Effector memory CD4-positive, alpha-beta T cell (primary cell): ENCODE measurements around the gene NGFR.
A peak's percentile ranks its signal among the peaks of the same experiment; 100 is the strongest.

Experiments used
- DNase-seq, 3 donors: peaks; one replicate each; pipeline ENCODE4 v3.0.0-alpha.2; 2020
- H3K27ac ChIP-seq: 2 replicates; pipeline ENCODE4 v1.7.0; 2013; ENCODE audit warnings: mild to moderate bottlenecking, low read length, moderate library complexity; ENCODE audit not compliant: insufficient read depth, poor library complexity, severe bottlenecking
- H3K27me3 ChIP-seq: replicated peaks from 2 replicates; pipeline ENCODE4 v1.7.0; 2013; ENCODE audit warnings: mild to moderate bottlenecking, low read length; ENCODE audit not compliant: insufficient read depth, control insufficient read depth, poor library complexity, severe bottlenecking
- H3K36me3 ChIP-seq: 2 replicates; pipeline ENCODE4 v1.7.0; 2013; ENCODE audit warnings: mild to moderate bottlenecking, low read length, moderate library complexity; ENCODE audit not compliant: control insufficient read depth, insufficient read depth
- H3K4me1 ChIP-seq: 2 replicates; pipeline ENCODE4 v1.7.0; 2013; ENCODE audit warnings: low read length, mild to moderate bottlenecking; ENCODE audit not compliant: control insufficient read depth, insufficient read depth, poor library complexity, severe bottlenecking
- H3K4me3 ChIP-seq: 2 replicates; pipeline ENCODE4 v1.7.0; 2013; ENCODE audit warnings: low read length, low read depth, mild to moderate bottlenecking; ENCODE audit not compliant: insufficient read depth, poor library complexity, severe bottlenecking
- H3K9me3 ChIP-seq: 2 replicates; pipeline ENCODE4 v1.7.0; 2013; ENCODE audit warnings: mild to moderate bottlenecking, low read length, moderate library complexity; ENCODE audit not compliant: control insufficient read depth
- total RNA-seq, 3 donors: gene quantifications; one replicate each; lab custom pipeline; 2026; lab: John Stamatoyannopoulos, UW

The NGFR gene
- 0.17 to 2.3 (median 1.6) reads per million in 3 donors for total RNA-seq

- DNase-seq: peak; percentile 36 to 46 (median 40)
- H3K9me3 ChIP-seq: no peaks in the 10 kb centered on the region
- peak within 1 kb of the TSS; percentile 23 for H3K27ac ChIP-seq
These were observed at the start of gene NGFR for GRCh38 chr17:49494986-49495841. Gene NGFR, plus strand, starts transcription at chr17:49495293. Its CDS starts 125 bp downstream, at chr17:49495418.

GRCh38 chr17:49445591-49445990 is 49.5 kb upstream of the NGFR start:
- Histone ChIP-seq H3K4me3 (no peak overlapping the region), H3K27ac (no peak overlapping the region), H3K4me1 (no peaks in the 10 kb centered on the region), H3K9me3 (no peaks in the 10 kb centered on the region), H3K36me3 (no peaks in the 10 kb centered on the region), H3K27me3 (no peaks in the 10 kb centered on the region)
- no peak for DNase-seq

More at GRCh38 chr17:49494986-49495841, at the start of gene NGFR:
- Histone ChIP-seq H3K4me3 (peak within 1 kb of the TSS; percentile 60), H3K4me1 (peaks cover 33% of the 10 kb centered on the region), H3K36me3 (no peaks in the 10 kb centered on the region), H3K27me3 (peaks cover 24% of the 10 kb centered on the region)

- Histone ChIP-seq H3K4me1 (no peaks in the 10 kb centered on the region), H3K27ac (no peak overlapping the region), H3K27me3 (no peaks in the 10 kb centered on the region)
These were observed 47.3 kb upstream of the NGFR start for GRCh38 chr17:49447628-49448302.

DNA sequence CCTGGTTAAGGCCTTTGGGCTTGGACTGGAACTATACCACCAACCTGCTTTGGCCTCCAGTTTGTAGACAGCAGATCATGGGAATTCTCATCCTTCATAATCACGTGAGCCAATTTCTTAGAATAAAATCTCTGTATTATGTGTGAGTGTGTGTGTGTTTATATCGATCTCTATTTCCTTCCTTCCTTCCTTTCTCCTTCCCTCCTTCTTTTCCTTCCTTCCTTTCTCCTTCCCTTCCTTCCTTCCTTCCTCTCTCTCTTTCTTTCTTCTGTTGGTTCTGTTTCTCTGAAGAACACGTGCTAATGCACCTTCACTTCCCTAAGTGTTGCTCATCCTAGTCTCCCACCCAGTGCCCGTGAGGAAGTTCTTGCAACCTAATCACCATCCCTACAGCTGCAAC is 44.9 kb upstream of the NGFR start:
- Histone ChIP-seq H3K27me3 (no peaks in the 10 kb centered on the region), H3K9me3 (no peaks in the 10 kb centered on the region), H3K27ac (no peak overlapping the region), H3K4me1 (no peaks in the 10 kb centered on the region), H3K36me3 (no peaks in the 10 kb centered on the region), H3K4me3 (no peak overlapping the region)
- no peak for DNase-seq

More at GRCh38 chr17:49447628-49448302, 47.3 kb upstream of the NGFR start:
- H3K4me3 ChIP-seq: no peak overlapping the region
- no peaks in the 10 kb centered on the region for H3K9me3 ChIP-seq
- no peak for DNase-seq
- H3K36me3 ChIP-seq: no peaks in the 10 kb centered on the region

- Histone ChIP-seq H3K9me3 (no peaks in the 10 kb centered on the region), H3K4me3 (no peak overlapping the region), H3K36me3 (no peaks in the 10 kb centered on the region), H3K27ac (no peak overlapping the region), H3K27me3 (no peaks in the 10 kb centered on the region), H3K4me1 (no peaks in the 10 kb centered on the region)
- DNase-seq: no peak
These were observed 44.4 kb upstream of the NGFR start for GRCh38 chr17:49450735-49451134.

DNA sequence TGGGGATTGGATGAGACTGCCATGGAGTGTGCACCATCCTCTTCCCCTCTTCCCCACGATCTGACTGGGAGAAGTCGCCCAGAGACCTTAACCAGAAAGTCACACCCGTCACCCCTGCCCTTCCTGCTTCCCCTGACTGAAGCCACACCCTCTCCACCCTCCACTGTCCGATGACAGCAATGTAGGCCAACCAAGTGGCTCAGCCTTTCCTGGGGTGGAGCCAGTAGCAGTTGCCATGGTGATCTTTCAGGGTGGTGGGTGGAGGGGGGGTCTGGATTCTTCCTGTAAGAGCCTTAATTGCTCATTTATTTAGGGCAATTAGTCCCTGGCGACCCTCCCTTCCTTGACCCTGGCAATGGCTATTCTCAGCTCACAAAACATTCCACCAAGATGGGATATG is 42.9 kb upstream of the NGFR start:
- H3K27ac ChIP-seq: no peak overlapping the region
- no peaks in the 10 kb centered on the region for H3K9me3 ChIP-seq
- no peak for DNase-seq
- no peaks in the 10 kb centered on the region for H3K4me1 ChIP-seq
- H3K27me3 ChIP-seq: no peaks in the 10 kb centered on the region
- H3K4me3 ChIP-seq: no peak overlapping the region
- H3K36me3 ChIP-seq: no peaks in the 10 kb centered on the region

DNA sequence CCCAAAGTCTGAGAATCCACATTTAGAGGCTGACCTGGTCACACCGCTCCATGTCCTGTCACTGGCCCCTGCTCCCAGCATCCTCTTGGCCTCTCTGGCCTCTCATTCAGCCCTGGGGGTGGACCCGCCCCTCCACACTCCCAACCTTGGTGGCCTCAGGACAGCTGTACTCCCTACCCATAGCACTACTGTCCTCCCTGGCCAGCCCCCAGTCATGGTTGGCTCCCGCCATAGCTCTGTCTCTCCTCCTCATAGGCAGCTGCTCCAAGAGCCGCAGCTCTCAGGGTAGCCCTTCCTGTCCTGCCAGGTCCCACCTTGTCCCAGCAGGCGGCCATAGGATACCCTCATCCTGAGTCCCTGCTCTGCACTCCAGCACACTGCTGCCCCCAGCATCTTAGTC is 42.4 kb upstream of the NGFR start:
- Histone ChIP-seq H3K4me3 (no peak overlapping the region), H3K27me3 (no peaks in the 10 kb centered on the region), H3K4me1 (no peaks in the 10 kb centered on the region), H3K27ac (no peak overlapping the region), H3K36me3 (no peaks in the 10 kb centered on the region), H3K9me3 (no peaks in the 10 kb centered on the region)
- DNase-seq: no peak

DNA sequence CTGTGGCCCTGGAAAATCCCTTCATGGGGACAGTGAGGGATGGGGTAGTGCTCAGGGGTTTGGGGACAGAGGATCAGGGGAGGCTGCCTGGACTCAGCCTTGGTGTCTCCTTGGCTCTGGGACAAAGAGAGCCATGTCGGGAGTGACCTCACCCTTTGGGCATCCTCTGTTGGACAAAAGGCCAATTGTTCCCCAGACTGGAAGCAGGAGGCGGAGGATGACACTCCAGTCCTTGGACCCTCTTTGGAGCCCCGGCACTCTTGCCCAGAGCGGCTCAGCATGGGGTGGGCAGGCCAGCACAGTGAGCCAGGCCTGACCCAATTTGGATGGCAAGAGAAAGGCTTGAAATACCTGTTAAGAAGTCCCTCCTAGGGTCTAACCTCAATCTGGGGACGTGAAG is 41.0 kb upstream of the NGFR start:
- Histone ChIP-seq H3K27me3 (no peaks in the 10 kb centered on the region), H3K9me3 (no peaks in the 10 kb centered on the region), H3K4me1 (no peaks in the 10 kb centered on the region), H3K36me3 (no peaks in the 10 kb centered on the region), H3K27ac (no peak overlapping the region), H3K4me3 (no peak overlapping the region)
- DNase-seq: no peak

- H3K27me3 ChIP-seq: no peaks in the 10 kb centered on the region
- H3K4me1 ChIP-seq: no peaks in the 10 kb centered on the region
- no peaks in the 10 kb centered on the region for H3K9me3 ChIP-seq
- H3K36me3 ChIP-seq: no peaks in the 10 kb centered on the region
- H3K27ac ChIP-seq: no peak overlapping the region
- H3K4me3 ChIP-seq: no peak overlapping the region
- DNase-seq: no peak
These were observed 39.7 kb upstream of the NGFR start for GRCh38 chr17:49455272-49455861.
